Activated CD4-positive, CD25-positive, alpha-beta regulatory T cell treated with anti-CD3 and anti-CD28 coated beads, Interleukin-2, amount 50 U/mL, for 16 hours (primary cell): ENCODE results near the gene TRIM43B.
"Not testable (repeated sequence)": the region's sequence is repeated elsewhere in the genome, so short reads cannot be mapped to it uniquely, and the experiment has no call there.

Experiments
- DNase-seq: peaks from one replicate; pipeline ENCODE4 v3.0.0-alpha.2; 2020; ENCODE audit warnings: low read depth, low spot score

The TRIM43B gene

DNA sequence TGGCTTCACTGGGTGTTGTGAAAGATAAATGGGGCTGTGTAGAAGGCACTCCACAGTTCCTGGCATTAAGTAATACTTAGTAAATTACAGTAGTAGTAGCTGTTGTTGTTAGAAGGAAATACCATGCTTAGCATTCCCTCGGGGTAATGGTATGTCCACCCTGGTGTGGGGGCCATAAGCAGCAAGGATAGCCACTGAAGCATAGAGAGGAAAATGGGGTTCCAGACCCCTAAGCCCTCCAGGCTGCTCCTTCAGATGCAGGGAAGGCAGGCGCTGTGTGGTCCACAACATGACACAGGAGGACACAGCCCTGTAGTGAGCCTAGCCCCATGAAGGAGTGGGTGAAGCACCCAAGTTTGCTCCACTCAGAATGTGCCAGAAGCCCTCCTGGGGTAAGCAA lies 50.6 kb downstream of the TRIM43B start:
- not testable (repeated sequence) for DNase-seq

DNA sequence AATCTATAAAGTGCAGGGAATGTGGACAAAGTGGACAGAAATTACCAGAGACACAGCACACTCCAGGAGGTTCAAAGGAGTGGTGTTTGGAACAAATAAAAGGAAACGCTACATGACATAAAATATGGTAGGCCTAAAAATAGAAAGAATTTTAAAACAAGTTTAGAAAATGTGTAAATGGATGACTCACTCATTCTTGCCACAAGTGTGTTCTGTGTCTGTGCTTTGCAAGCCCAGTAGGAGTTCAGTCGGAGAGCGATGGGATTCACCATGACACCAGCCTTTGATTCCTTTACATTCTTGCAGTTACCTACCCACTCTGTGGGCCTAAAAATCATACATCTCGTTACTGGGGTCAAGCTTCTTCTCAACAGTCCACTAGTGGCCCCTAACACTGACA lies 51.2 kb downstream of the TRIM43B start:
- not testable (repeated sequence) for DNase-seq

DNA sequence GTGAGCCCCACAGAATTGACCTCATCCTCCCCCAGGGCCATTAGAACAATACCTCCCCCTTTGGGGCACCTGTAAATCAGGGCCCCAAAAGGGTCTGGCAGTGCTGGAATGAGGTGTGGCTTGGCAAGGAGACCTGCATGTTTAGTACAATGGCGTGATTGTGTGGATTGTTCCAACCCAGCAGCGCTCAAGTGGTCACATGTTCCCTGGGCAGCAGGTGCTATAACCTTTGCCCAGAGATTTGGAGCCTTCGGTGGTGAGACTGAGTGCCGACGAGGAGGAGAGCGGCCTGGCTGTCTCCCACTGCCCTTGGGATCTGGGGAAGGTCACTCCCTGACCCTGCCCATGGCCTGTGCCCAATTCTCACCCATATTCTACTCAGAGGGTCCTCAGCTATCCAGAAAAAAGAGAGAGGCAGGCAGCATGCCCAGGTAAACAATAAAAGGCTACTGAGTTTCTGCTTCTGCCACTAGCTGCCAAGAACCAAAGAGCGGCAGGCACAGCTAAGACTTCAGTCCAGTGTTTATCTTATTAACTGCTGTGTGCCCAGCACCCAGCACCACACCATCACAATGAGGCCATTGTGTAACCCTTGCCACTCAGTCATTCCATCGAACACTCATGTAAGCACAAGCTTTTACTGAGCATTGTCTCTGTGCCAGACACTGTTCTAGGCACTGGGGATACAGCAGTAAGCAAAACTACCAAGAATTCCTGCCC lies 54.6 kb downstream of the TRIM43B start:
- DNase-seq = not testable (repeated sequence)

DNA sequence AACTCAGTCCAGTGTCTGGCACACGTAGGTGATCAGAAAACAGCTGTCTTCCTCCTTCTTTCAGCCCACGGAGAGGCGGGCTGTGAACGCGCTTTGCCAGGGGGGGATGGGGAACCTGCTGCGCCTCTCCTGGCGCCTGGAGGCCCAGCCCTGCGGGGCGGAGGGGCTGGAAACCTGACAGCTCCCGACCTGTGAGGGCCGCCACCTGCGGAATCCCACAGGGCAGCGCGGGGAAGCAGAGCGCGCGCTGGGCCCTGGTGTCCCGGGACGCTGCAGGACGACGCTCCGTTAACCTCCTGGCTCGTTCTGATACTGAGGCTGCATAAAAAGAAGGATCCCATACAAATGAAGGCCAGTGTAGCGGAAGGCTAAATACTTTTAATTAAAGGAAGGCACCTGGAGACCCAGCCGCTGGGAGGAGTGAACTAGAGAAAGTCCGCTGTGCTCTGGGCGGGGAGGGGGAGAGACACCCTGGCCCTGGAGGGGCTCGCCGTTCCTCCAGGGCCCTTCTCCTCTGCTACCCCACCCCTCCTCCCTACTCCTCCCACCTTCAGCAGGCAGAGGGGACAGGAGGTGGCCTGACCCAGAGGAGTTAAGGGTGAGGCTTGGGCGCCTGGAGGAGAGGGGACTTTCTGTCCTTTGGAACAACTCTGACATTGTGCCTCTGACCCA lies 57.2 kb downstream of the TRIM43B start:
- not testable (repeated sequence) for DNase-seq
